HepG2 (cell line): ENCODE measurements around the gene FAR1. TPM values are rescaled to one million over a fixed set of nuclear protein-coding genes. Genes with fewer than 3 reads are reported as not detected.

ENCODE experiments used
- ATAC-seq: fragments of 200-7000 bp; cut with Tn5 transposase; 3 replicates; pipeline ENCODE4 v1.9.1; 2020; ENCODE audit warnings: mild to moderate bottlenecking, moderate library complexity
- BruUV-seq: library from RNA; stranded (reverse); fragments of 400-500 nt; replicated peaks from 2 replicates; lab custom pipeline; 2021; lab: Mats Ljungman, UMichigan
- CTCF ChIA-PET: fragments of 300-600 bp; formaldehyde crosslinking; extraction: SDS; loops from one replicate; lab custom pipeline; 2021; ENCODE audit warnings: low total read pairs, inconsistent platforms, low intra/inter-chr PET ratio; lab: Yijun Ruan, JAX
- POLR2A ChIA-PET: fragments of 350-600 bp; sonication (Branson Sonifier 250); formaldehyde crosslinking; loops from one replicate; lab custom pipeline; 2020; ENCODE audit warnings: antibody characterized with exemption, inconsistent platforms; lab: Yijun Ruan, JAX
- DNase-seq: peaks from one replicate; pipeline ENCODE4 v3.0.0-alpha.2; 2015; ENCODE audit warnings: low spot score
- FAIRE-seq: peaks from 3 replicates; lab custom pipeline; 2011; peaks lifted over from hg19 to GRCh38; lab: Jason Lieb, UNC
- H2AFZ ChIP-seq: one replicate; pipeline ENCODE4 v1.6.1; 2011; ENCODE audit warnings: low read length, inconsistent platforms
- H3K27ac ChIP-seq: fragments of 300-600 bp; 3 replicates; pipeline ENCODE4 v1.8.0; 2011; ENCODE audit warnings: mixed run types, mild to moderate bottlenecking, mixed read lengths, low read length, inconsistent platforms; ENCODE audit not compliant: insufficient read depth; ENCODE audit errors: extremely low read length
- H3K27me3 ChIP-seq, 2 experiments: fragments of 200-600 bp in 1 of 2; 2 replicates in 1 of 2; 3 replicates in 1 of 2; pipeline versions ENCODE4 v1.6.0 to v1.8.0; 2011; ENCODE audit warnings: low read length in 2 of 2, mild to moderate bottlenecking in 2 of 2, moderate library complexity in 2 of 2, inconsistent platforms in 1 of 2; ENCODE audit not compliant: insufficient read depth in 2 of 2, control insufficient read depth in 1 of 2
- H3K36me3 ChIP-seq, 2 experiments: fragments of 200-600 bp in 1 of 2; replicated peaks in 1 of 2; 2 replicates in 1 of 2; 3 replicates in 1 of 2; pipeline versions ENCODE4 v1.5.1 to v1.8.0; 2011; ENCODE audit warnings: low read length in 2 of 2, inconsistent platforms in 1 of 2; ENCODE audit not compliant: insufficient read depth in 2 of 2, control insufficient read depth in 1 of 2
- H3K4me1 ChIP-seq: 2 replicates; pipeline ENCODE4 v1.5.1; 2012; ENCODE audit warnings: low read length, inconsistent platforms; ENCODE audit not compliant: insufficient read depth
- H3K4me2 ChIP-seq: 2 replicates; pipeline ENCODE4 v1.6.0; 2011; ENCODE audit warnings: low read depth, low read length, inconsistent platforms
- H3K4me3 ChIP-seq, 3 experiments: fragments of 200-600 bp in 1 of 3; sonication (generic), shearing (Covaris generic) in 1 of 3; replicated peaks in 1 of 3; 2 replicates each; pipeline ENCODE4 v1.5.1; 2011 to 2016; ENCODE audit warnings: low read length in 3 of 3, inconsistent platforms in 2 of 3, low read depth in 2 of 3, mild to moderate bottlenecking in 2 of 3, control low read depth in 1 of 3, mixed read lengths in 1 of 3; ENCODE audit not compliant: insufficient read depth in 1 of 3
- H3K79me2 ChIP-seq: one replicate; pipeline ENCODE4 v1.6.1; 2011; ENCODE audit warnings: low read length, inconsistent platforms; ENCODE audit not compliant: insufficient read depth
- H3K9ac ChIP-seq: 2 replicates; pipeline ENCODE4 v1.6.0; 2011; ENCODE audit warnings: mild to moderate bottlenecking, low read depth, low read length, inconsistent platforms; ENCODE audit not compliant: insufficient read depth
- H3K9me3 ChIP-seq: 2 replicates; pipeline ENCODE4 v1.5.1; 2012; ENCODE audit warnings: mild to moderate bottlenecking, low read length
- H4K20me1 ChIP-seq: 2 replicates; pipeline ENCODE4 v1.6.0; 2011; ENCODE audit warnings: inconsistent platforms, mild to moderate bottlenecking, low read length, moderate library complexity; ENCODE audit not compliant: insufficient read depth
- PHF20 ChIP-seq: sonication (generic); formaldehyde crosslinking; IDR thresholded peaks from 2 replicates; pipeline ENCODE4 v1.5.0; 2020; ENCODE audit warnings: mild to moderate bottlenecking, missing genetic modification reagents
- SNRNP70 ChIP-seq: fragments of 200-400 bp; formaldehyde crosslinking; IDR thresholded peaks from 2 replicates; pipeline ENCODE4 v1.6.1; 2017; ENCODE audit warnings: mild to moderate bottlenecking, low read depth, low read length, moderate library complexity
- TCF7 ChIP-seq: sonication (generic); IDR thresholded peaks from 2 replicates; pipeline ENCODE4 v1.6.1; 2016; ENCODE audit warnings: antibody characterized with exemption, low read depth
- ZNF629 ChIP-seq: sonication (generic); formaldehyde crosslinking; conservative IDR thresholded peaks from 2 replicates; pipeline ENCODE4 v1.5.0; 2020; ENCODE audit warnings: missing genetic modification reagents
- ZNF7 ChIP-seq: IDR thresholded peaks from 2 replicates; pipeline ENCODE4 v1.6.1; 2016; ENCODE audit warnings: missing biosample characterization, missing genetic modification reagents
- ZNF749 ChIP-seq: sonication (generic); formaldehyde crosslinking; IDR thresholded peaks from 2 replicates; pipeline ENCODE4 v1.8.0; 2022; ENCODE audit warnings: mild to moderate bottlenecking, missing genetic modification reagents, moderate library complexity, borderline replicate concordance
- ZNF766 ChIP-seq: sonication (generic); formaldehyde crosslinking; IDR thresholded peaks from 2 replicates; pipeline ENCODE4 v1.5.0; 2020; ENCODE audit warnings: missing genetic modification reagents, borderline replicate concordance
- WGBS: methylation state at CpG from one replicate; pipeline ENCODE4 v1.1.6; 2017; ENCODE audit warnings: low lambda C conversion rate; 5-methylcytosine and 5-hydroxymethylcytosine counted together
- in situ Hi-C: cut with HindIII; loops from 2 replicates; pipeline ENCODE4 v1.10.0; 2017; ENCODE audit warnings: low pct_unique_long_range_greater_than_20kb; ENCODE audit not compliant: extremely low pct_ligation_motif_present
- intact Hi-C: fragments of 100-400 bp; cut with micrococcal nuclease; formaldehyde crosslinking; loops from one replicate; pipeline ENCODE4 v1.10.0; 2022; ENCODE audit not compliant: unreplicated experiment
- polyA plus RNA-seq, 8 experiments: library from polyadenylated mRNA; depleted of rRNA in 3 of 8; stranded (reverse) in 7 of 8; unstranded in 1 of 8; fragments of >200 nt; fragmentation: Illumina TruSeq in 4 of 8; extraction: Trizol in 4 of 8; gene quantifications; 2 replicates each; pipeline versions ENCODE4 v1.2.1 to v1.2.3, GENCODE V29; 2011 to 2016; ENCODE audit warnings: low read depth in 4 of 8, missing spikeins in 1 of 8, mixed read lengths in 1 of 8; ENCODE audit not compliant: insufficient read depth in 1 of 8
- total RNA-seq, 5 experiments: library from RNA; depleted of rRNA; stranded (reverse); fragments of >200 nt; fragmentation: Illumina TruSeq; extraction: Trizol; gene quantifications; 2 replicates each; pipeline ENCODE4 v1.2.3, GENCODE V29; 2016; ENCODE audit warnings: low read depth in 1 of 5
- TF ChIP-seq, protein P1 (sequence below): sonication (generic); formaldehyde crosslinking; IDR thresholded peaks from 2 replicates; pipeline ENCODE4 v1.4.0; 2020; ENCODE audit warnings: missing genetic modification reagents
- TF ChIP-seq, protein P2 (sequence below): sonication (generic); formaldehyde crosslinking; IDR thresholded peaks from 2 replicates; pipeline ENCODE4 v1.8.0; 2022; ENCODE audit warnings: missing genetic modification reagents, mild to moderate bottlenecking, borderline replicate concordance
- TF ChIP-seq, protein P3 (sequence below): IDR thresholded peaks from 2 replicates; pipeline ENCODE4 v1.6.1; 2016; ENCODE audit warnings: mild to moderate bottlenecking, missing biosample characterization, missing genetic modification reagents

FAR1 gene
- total and polyA plus RNA-seq, 2 of the 13 experiments (the other 11 are each of a cell fraction or from before 2014, with no cell fraction given) = 0.40 to 0.95 TPM

DNA sequence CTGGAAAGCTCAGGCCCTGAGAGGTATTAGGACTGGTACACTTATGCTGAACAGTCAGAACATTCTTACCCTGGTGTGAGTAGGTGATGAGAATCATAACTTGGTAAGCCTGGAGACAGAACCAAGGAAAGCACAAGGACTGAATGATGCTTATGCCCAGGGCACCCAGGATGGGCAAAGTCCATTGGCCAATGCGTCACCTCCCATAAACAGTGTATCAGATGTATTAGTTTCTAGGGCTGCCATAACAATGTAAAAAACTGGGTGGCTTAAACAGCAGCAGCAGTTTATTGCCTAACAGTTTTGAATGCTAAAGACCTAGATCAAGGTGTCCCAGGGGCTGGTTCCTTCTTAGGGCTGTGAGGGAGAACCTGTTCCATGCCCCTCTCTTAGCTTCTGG, 107.0 kb downstream of the FAR1 start (continued):
- TF ChIP-seq, protein P1, sequence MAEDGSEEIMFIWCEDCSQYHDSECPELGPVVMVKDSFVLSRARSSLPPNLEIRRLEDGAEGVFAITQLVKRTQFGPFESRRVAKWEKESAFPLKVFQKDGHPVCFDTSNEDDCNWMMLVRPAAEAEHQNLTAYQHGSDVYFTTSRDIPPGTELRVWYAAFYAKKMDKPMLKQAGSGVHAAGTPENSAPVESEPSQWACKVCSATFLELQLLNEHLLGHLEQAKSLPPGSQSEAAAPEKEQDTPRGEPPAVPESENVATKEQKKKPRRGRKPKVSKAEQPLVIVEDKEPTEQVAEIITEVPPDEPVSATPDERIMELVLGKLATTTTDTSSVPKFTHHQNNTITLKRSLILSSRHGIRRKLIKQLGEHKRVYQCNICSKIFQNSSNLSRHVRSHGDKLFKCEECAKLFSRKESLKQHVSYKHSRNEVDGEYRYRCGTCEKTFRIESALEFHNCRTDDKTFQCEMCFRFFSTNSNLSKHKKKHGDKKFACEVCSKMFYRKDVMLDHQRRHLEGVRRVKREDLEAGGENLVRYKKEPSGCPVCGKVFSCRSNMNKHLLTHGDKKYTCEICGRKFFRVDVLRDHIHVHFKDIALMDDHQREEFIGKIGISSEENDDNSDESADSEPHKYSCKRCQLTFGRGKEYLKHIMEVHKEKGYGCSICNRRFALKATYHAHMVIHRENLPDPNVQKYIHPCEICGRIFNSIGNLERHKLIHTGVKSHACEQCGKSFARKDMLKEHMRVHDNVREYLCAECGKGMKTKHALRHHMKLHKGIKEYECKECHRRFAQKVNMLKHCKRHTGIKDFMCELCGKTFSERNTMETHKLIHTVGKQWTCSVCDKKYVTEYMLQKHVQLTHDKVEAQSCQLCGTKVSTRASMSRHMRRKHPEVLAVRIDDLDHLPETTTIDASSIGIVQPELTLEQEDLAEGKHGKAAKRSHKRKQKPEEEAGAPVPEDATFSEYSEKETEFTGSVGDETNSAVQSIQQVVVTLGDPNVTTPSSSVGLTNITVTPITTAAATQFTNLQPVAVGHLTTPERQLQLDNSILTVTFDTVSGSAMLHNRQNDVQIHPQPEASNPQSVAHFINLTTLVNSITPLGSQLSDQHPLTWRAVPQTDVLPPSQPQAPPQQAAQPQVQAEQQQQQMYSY (CRISPR knock-in tag) = no peak
- TF ChIP-seq, all 625 proteins: peak for 0

DNA sequence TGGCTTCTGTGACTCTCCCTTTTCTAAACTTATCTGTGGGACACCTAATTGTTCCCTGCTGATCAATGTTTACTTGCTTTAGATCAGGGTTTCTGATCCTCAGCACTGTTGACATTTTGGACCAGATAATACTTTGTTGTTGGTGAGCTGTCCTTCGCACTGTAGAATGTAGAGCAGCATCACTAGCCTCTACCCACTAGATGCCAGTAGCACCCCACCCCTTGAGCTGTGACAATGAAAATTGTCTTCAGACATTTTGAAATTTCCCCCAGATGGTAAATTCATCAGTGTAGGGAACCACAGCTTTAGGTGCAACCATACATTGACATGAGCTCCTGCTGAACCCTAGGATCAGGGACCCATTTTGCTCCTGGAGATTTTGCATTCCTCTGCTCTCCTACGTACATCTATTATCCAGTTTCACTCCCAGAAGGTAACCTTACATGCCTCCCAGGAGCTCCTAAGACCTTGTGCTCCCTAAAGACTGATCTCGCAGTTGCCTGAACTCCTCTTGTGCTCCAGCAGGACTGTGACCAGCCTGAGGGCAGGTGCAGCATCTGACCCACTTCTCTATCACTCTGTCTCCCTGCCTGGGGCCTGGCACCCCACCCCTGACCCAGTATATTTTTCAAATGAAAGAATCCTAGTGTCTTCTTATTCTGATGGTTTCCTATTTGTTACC, 107.8 kb downstream of the FAR1 start:
- H3K36me3 ChIP-seq = no peaks in the 10 kb centered on the region
- H3K4me1 ChIP-seq = 0 out of 2 replicates have a peak, but pooled peaks cover 4% of the 10 kb centered on the region
- no peak overlapping the region for H3K27ac ChIP-seq
- BruUV-seq = no TSS peak
- FAIRE-seq = no peak
- POLR2A ChIA-PET = no interaction called here
- in situ Hi-C loops (no loop called here), intact Hi-C loops (no loop called here)
- ATAC-seq = no peak
- TF ChIP-seq ZNF766 (CRISPR knock-in tag) (no peak), PHF20 (CRISPR knock-in tag) (no peak), ZNF629 (CRISPR knock-in tag) (no peak), SNRNP70 (no peak), ZNF7 (no peak), TCF7 (no peak), ZNF749 (CRISPR knock-in tag) (no peak)
- TF ChIP-seq, protein P2, sequence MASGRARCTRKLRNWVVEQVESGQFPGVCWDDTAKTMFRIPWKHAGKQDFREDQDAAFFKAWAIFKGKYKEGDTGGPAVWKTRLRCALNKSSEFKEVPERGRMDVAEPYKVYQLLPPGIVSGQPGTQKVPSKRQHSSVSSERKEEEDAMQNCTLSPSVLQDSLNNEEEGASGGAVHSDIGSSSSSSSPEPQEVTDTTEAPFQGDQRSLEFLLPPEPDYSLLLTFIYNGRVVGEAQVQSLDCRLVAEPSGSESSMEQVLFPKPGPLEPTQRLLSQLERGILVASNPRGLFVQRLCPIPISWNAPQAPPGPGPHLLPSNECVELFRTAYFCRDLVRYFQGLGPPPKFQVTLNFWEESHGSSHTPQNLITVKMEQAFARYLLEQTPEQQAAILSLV (CRISPR knock-in tag) = no peak
- TF ChIP-seq, protein P3, sequence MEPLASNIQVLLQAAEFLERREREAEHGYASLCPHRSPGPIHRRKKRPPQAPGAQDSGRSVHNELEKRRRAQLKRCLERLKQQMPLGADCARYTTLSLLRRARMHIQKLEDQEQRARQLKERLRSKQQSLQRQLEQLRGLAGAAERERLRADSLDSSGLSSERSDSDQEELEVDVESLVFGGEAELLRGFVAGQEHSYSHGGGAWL (CRISPR knock-in tag) = no peak
- H4K20me1 ChIP-seq = no peaks in the 10 kb centered on the region
- H3K27me3 ChIP-seq = no peaks in the 10 kb centered on the region; a peak in 1 of 5 replicates
- H3K9ac ChIP-seq = no peak overlapping the region
- CTCF ChIA-PET = no interaction called here
- DNase-seq = no peak
- H3K4me3 ChIP-seq = no peak overlapping the region
- H3K4me2 ChIP-seq = no peak overlapping the region
- H3K79me2 ChIP-seq = no peaks in the 10 kb centered on the region
- WGBS = 0% methylated on average over 3 of the region's 3 CpGs
- no peak overlapping the region for H2AFZ ChIP-seq
- H3K9me3 ChIP-seq = no peaks in the 10 kb centered on the region
